ENCODE results near the gene KCP.

DNA sequence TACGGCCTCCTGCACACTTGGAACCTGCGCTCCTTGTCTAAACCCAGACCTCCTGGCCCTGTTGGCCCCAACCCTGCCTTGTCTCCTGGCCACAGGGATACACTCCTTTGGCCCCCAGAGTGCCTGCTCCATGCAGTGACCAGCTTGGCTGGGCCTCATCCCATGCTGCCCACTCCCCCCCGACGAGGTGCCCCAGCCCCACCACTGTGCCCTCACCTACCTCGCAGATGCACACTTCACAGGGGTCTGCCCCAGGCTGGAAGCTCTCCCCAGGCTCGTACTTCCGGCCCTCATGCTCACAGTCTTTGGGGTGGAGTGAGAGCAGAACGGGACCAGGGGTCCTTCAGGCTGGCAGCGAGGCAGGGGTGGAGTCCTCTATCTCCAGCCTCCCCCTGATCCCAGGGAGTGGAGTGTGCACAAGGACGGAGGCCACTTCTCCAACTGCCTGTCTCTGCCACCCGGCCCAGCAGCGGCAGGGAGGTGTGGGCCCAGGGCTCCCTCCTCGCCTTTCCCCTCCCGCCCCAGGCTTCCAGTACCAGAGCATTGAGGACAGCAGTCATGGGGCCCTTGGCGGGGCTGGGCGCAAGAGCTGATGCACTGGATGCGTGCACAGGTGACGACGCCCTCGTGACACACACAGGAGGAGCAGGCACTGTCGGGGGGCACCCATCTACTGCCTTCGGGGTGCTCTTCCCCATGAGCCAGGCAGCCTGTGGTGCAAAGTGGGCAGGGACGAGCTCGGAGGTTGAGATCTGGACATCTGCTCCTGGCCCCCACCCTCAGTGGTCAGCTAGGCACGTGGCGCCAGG, 25.7 kb downstream of the KCP start:
- TF ChIP-seq, protein P1, sequence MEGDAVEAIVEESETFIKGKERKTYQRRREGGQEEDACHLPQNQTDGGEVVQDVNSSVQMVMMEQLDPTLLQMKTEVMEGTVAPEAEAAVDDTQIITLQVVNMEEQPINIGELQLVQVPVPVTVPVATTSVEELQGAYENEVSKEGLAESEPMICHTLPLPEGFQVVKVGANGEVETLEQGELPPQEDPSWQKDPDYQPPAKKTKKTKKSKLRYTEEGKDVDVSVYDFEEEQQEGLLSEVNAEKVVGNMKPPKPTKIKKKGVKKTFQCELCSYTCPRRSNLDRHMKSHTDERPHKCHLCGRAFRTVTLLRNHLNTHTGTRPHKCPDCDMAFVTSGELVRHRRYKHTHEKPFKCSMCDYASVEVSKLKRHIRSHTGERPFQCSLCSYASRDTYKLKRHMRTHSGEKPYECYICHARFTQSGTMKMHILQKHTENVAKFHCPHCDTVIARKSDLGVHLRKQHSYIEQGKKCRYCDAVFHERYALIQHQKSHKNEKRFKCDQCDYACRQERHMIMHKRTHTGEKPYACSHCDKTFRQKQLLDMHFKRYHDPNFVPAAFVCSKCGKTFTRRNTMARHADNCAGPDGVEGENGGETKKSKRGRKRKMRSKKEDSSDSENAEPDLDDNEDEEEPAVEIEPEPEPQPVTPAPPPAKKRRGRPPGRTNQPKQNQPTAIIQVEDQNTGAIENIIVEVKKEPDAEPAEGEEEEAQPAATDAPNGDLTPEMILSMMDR (conservative IDR thresholded peaks at IDR 0.05; ENCODE audit: low read length): no peak
- no peak for TF ChIP-seq EZH2phosphoT487 (IDR thresholded peaks at IDR 0.05; ENCODE audit: borderline replicate concordance)
